Stimulated activated effector memory CD8-positive, alpha-beta T cell treated with anti-CD3 and anti-CD28 coated beads, Interleukin-12 subunit alpha, Interleukin-12 subunit beta, amount 100 ng/mL, for 72 hours (primary cell): ENCODE results near the gene ATP10B.
"Not testable (repeated sequence)": the region's sequence is repeated elsewhere in the genome, so short reads cannot be mapped to it uniquely, and the experiment has no call there.

Experiments
- ATAC-seq: fragments of 150-1000 bp; cut with Tn5 transposase; 2 replicates; pipeline ENCODE4 v1.10.0; 2021
- DNase-seq, 2 donors: peaks; one replicate each; pipeline ENCODE4 v3.0.0; 2021 to 2022; ENCODE audit warnings: low spot score in 2 of 2
- H3K27ac Mint-ChIP-seq: one replicate; pipeline ENCODE4 v1.8.0; 2022; ENCODE audit warnings: mild to moderate bottlenecking, mixed read lengths
- H3K36me3 Mint-ChIP-seq: one replicate; pipeline ENCODE4 v1.8.0; 2022; ENCODE audit warnings: mild to moderate bottlenecking, mixed read lengths
- H3K4me1 Mint-ChIP-seq: one replicate; pipeline ENCODE4 v1.8.0; 2022; ENCODE audit warnings: mixed read lengths
- H3K4me3 Mint-ChIP-seq: one replicate; pipeline ENCODE4 v1.8.0; 2022; ENCODE audit warnings: mild to moderate bottlenecking, mixed read lengths
- H3K9me3 Mint-ChIP-seq: one replicate; pipeline ENCODE4 v1.8.0; 2022; ENCODE audit warnings: mixed read lengths

Gene ATP10B, protein sequence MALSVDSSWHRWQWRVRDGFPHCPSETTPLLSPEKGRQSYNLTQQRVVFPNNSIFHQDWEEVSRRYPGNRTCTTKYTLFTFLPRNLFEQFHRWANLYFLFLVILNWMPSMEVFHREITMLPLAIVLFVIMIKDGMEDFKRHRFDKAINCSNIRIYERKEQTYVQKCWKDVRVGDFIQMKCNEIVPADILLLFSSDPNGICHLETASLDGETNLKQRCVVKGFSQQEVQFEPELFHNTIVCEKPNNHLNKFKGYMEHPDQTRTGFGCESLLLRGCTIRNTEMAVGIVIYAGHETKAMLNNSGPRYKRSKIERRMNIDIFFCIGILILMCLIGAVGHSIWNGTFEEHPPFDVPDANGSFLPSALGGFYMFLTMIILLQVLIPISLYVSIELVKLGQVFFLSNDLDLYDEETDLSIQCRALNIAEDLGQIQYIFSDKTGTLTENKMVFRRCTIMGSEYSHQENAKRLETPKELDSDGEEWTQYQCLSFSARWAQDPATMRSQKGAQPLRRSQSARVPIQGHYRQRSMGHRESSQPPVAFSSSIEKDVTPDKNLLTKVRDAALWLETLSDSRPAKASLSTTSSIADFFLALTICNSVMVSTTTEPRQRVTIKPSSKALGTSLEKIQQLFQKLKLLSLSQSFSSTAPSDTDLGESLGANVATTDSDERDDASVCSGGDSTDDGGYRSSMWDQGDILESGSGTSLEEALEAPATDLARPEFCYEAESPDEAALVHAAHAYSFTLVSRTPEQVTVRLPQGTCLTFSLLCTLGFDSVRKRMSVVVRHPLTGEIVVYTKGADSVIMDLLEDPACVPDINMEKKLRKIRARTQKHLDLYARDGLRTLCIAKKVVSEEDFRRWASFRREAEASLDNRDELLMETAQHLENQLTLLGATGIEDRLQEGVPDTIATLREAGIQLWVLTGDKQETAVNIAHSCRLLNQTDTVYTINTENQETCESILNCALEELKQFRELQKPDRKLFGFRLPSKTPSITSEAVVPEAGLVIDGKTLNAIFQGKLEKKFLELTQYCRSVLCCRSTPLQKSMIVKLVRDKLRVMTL (N-terminal part only)

DNA sequence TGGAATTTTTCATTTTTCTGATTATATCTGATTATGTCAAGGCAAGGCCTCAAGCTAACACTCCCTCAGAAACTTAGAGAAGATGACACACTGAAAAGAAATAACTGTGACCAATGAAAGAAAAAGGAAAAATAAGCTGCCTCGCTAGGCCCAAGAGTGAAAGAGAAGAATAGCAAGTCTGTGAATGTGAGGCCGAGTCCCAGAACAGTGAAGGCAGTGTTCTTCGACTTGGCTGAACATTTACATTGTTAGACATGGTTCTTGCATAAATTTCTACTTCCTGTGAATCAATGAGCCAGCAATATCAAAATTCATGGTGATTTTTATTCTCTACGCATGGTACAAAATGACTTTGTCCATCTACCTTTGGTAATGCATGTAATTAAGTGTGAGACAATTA, at the start of gene ATP10B:
Gene ATP10B (minus strand): TSS at position 163 of the 400 bp plus-strand sequence. CDS start 164,137 bp downstream, outside the sequence.
- Mint-ChIP-seq H3K4me3 (no peak within 1 kb of the TSS), H3K4me1 (no peaks in the 10 kb centered on the region), H3K9me3 (no peaks in the 10 kb centered on the region), H3K36me3 (no peaks in the 10 kb centered on the region), H3K27ac (no peak within 1 kb of the TSS)
- no peak for ATAC-seq
- DNase-seq: no peak

DNA sequence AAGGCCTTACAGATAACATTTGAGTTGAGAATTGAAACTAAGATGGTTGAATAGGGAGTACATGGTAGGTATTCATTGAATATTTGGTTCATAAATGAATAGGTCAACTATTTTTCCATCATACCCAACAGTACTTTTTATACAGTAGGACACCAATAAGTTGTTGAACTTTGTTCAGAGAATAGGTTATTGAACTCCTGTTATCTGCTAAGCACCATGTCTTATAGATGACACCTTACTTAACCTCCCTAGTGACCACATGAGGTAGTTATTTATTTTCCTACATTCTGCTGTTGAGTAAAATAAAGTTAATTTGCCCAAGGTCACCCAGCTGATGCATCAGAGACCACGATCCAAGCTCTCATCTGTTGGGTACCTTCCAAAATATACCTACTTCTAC, 49.6 kb upstream of the ATP10B start:
- H3K9me3 Mint-ChIP-seq: no peaks in the 10 kb centered on the region
- DNase-seq: no peak
- no peak for ATAC-seq

DNA sequence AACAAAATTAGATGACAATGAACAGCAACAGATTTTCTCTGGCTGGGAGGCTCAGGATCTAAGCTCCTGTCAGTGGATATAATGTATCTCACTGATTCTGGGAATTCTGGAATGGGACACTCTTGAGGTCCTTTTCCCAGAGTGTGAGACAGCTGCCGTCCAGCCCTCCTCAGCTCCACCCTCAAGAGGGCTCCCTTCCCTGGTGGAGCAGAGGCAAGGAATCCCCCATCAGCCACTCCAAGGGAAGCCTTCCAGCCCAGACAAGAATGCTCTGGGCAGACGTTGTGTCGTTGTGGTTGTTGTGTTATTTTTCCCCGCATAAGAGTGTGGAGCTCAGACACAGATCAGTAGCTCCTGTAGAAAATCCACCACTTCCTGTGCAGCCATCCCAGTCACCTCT, 47.7 kb upstream of the ATP10B start:
- H3K27ac Mint-ChIP-seq: no peak overlapping the region
- H3K9me3 Mint-ChIP-seq: peaks cover 6% of the 10 kb centered on the region
- no peaks in the 10 kb centered on the region for H3K36me3 Mint-ChIP-seq
- DNase-seq (no peak), ATAC-seq (no peak)
- no peaks in the 10 kb centered on the region for H3K4me1 Mint-ChIP-seq
- H3K4me3 Mint-ChIP-seq: no peak overlapping the region

More for the DNA sequence above, 49.6 kb upstream of the ATP10B start:
- Mint-ChIP-seq H3K27ac (no peak overlapping the region), H3K36me3 (no peaks in the 10 kb centered on the region), H3K4me1 (no peaks in the 10 kb centered on the region), H3K4me3 (no peak overlapping the region)

DNA sequence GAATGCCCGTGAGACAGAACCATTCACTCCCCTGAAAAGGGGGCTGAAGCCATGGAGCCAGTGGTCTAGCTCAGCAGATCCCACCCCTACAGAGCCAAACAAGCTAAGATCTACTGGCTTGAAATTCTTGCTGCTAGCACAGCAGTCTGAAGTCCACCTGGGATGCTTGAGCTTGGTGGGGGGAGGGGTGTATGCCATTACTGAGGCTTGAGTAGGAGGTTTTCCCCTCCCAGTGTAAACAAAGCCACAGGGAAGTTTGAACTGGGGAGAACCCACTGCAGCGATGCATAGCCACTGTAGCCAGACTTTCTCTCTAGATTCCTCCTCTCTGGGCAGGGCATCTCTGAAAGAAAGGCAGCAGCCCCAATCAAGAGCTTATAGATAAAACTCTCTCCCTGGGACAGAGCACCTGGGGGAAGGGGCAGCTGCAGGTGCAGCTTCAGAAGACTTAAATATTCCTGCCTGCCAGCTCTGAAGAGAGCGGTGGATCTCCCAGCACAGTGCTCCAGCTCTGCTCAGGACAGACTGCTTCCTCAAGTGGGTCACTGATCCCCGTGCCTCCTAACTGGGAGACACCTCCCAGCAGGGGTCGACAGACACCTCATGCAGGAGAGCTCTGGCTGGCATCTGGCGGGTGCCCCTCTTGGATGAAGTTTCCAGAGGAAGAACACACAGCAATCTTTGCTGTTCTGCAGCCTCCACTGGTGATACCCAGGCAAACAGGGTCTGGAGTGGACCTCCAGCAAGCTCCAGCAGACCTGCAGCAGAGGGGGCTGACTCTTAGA, 41.4 kb upstream of the ATP10B start:
- DNase-seq, H3K27ac Mint-ChIP-seq, ATAC-seq, H3K9me3 Mint-ChIP-seq, H3K36me3 Mint-ChIP-seq, H3K4me1 Mint-ChIP-seq, H3K4me3 Mint-ChIP-seq: not testable (repeated sequence)

DNA sequence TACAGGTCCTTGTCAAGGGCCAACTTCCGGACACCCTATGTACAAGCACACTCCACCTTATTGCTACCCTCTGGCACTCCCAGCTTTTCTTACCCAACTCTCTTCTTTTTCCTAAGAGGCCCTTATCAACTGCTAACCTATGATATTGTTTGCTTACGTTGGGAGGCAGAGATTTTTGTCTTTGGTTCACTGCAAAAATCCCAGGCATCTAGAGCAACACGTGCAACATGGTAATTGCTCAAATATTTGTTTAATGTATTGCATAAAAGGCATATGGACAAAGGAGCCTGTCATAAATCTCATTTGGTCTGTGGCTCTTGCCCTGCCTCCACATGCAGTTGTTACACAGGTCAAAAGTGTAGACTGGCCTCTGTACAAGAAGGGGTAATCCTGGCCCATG, 35.8 kb upstream of the ATP10B start:
- Mint-ChIP-seq H3K27ac (no peak overlapping the region), H3K36me3 (no peaks in the 10 kb centered on the region), H3K4me1 (no peaks in the 10 kb centered on the region), H3K9me3 (no peaks in the 10 kb centered on the region), H3K4me3 (no peak overlapping the region)
- DNase-seq: no peak
- no peak for ATAC-seq

DNA sequence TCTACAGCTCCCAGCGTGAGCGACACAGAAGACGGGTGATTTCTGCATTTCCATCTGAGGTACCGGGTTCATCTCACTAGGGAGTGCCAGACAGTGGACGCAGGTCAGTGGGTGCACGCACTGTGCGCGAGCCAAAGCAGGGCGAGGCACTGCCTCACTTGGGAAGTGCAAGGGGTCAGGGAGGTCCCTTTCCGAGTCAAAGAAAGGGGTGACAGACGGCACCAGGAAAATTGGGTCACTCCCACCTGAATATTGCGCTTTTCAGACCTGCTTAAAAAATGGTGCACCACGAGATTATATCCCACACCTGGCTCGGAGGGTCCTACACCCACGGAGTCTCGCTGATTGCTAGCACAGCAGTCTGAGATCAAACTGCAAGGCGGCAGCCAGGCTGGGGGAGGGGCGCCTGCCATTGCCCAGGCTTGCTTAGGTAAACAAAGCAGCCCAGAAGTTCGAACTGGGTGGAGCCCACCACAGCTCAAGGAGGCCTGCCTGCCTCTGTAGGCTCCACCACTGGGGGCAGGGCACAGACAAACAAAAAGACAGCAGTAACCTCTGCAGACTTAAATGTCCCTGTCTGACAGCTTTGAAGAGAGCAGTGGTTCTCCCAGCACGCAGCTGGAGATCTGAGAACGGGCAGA, 21.7 kb upstream of the ATP10B start:
- not testable (repeated sequence) for H3K36me3 Mint-ChIP-seq, H3K9me3 Mint-ChIP-seq, H3K27ac Mint-ChIP-seq, H3K4me3 Mint-ChIP-seq, DNase-seq, ATAC-seq, H3K4me1 Mint-ChIP-seq

DNA sequence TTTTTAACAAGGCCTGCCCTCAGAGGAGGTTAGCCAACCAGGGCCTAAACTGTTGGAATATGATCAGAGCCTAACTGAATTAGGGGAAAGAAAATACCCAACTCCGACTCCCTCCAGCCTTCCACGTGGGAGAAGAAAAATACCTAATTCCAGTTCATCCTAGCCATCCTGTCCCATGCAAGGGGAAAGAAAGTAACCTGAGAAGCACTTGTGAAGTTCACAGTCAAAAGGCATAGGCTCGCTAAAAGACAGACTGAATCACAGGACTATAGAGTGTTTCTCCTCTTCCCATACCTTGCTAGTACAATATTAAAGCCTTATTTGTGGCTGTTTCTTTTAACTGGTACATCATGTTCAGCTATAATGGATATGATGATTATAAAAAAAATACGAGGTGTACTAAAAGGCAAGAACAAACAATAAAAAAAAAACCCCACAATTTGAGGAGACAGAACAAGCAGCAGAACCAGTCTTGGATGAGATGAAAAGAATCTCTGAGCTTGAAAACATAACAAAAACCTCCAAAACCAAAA, 18.0 kb upstream of the ATP10B start:
- H3K36me3 Mint-ChIP-seq: no peaks in the 10 kb centered on the region
- H3K27ac Mint-ChIP-seq: no peak overlapping the region
- no peaks in the 10 kb centered on the region for H3K4me1 Mint-ChIP-seq
- DNase-seq (no peak), ATAC-seq (no peak)
- no peak overlapping the region for H3K4me3 Mint-ChIP-seq
- peaks cover 8% of the 10 kb centered on the region for H3K9me3 Mint-ChIP-seq

DNA sequence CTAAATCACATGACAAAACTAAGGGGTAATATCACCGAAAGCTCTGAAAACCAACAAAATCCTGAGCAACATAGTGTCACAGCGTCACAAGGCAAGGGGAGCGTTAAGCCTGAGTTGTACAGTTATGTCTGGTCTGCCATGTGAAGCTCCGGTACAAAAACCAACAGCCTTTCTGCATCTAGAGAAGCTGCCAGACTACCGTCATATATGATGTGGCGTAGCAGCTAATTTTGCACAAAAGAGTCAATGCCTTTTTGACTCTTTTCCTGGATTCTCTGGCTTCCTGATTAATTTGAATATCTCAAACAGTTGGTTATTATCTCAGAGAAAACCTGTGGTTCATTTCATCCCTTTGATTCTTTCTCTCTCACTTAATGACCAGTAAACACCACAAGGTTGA, 16.0 kb upstream of the ATP10B start:
- ATAC-seq (no peak), DNase-seq (no peak)
- Mint-ChIP-seq H3K4me3 (no peak overlapping the region), H3K36me3 (no peaks in the 10 kb centered on the region), H3K4me1 (no peaks in the 10 kb centered on the region), H3K27ac (no peak overlapping the region), H3K9me3 (peaks cover 8% of the 10 kb centered on the region)

DNA sequence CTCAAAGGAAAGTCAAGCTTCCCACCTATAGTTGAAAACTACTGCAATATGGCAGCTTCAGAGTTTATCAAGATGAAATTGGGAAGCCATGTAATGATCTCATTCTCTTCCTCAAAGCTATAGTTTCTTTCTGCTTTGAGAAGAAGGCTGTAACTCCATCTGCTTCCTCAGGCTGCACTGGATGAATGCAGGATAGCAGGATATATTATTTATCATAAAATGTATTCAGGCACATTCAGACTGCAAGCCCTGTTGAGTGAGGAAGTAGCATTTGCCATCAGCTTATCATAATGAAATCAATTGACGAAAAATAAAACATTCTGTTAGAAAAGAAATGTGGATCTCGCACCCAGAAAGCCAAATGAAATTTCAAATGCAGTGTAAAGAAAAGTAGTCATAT, 560 bp downstream of the ATP10B start:
- Mint-ChIP-seq H3K4me1 (no peaks in the 10 kb centered on the region), H3K36me3 (no peaks in the 10 kb centered on the region)
- no peak for DNase-seq

DNA sequence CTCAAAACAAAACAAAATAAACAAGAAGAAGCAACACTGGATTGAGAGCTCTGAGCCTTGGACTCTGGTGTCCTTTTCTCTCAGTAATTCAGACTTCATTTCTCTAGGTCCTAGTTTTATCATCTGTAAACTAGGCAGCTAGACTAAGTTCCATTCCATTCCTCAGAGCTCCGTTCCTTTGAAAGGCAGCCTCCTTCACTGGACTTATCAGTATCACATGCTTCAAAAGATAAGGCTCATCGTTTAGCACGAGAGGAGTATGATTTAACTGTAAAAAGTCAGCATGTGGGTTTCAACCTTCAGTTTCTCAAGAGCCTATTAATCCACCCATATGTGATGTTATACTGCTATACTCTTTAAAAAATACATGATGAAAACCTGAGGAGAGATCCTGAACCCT, 1.6 kb downstream of the ATP10B start:
- H3K4me3 Mint-ChIP-seq: no peak overlapping the region
- no peaks in the 10 kb centered on the region for H3K4me1 Mint-ChIP-seq
- ATAC-seq (no peak), DNase-seq (no peak)
- H3K27ac Mint-ChIP-seq: no peak overlapping the region
- H3K36me3 Mint-ChIP-seq: no peaks in the 10 kb centered on the region
- no peaks in the 10 kb centered on the region for H3K9me3 Mint-ChIP-seq

More for the DNA sequence above, 560 bp downstream of the ATP10B start:
- Mint-ChIP-seq H3K4me3 (no peak overlapping the region), H3K9me3 (no peaks in the 10 kb centered on the region), H3K27ac (no peak overlapping the region)
- ATAC-seq: no peak

DNA sequence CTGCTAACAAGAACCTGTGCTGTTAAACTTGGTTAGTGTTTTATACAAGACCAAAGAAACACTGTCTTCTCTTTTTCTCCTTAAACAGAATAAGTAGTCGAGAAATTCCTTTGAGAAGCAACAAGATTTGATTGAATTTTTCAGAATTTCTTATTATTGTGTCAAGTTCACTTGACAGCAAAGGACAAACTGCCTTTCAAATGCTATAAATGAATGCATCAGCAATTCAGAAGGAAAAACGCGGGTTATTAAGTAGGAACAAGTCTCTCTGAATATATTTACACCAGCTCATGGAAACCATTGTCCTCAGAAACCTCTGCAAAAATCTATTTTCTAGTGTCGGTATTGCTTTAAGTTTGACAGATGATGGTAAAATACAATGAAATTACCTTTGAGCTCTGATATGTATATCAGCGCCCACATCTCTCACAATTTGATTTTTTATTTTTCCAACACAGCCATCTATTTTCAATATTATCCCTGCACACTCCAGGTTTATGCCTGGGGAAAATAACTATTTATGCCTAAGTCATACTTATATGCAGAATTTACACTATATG, 4.4 kb downstream of the ATP10B start:
- no peaks in the 10 kb centered on the region for H3K9me3 Mint-ChIP-seq
- no peak overlapping the region for H3K27ac Mint-ChIP-seq
- no peaks in the 10 kb centered on the region for H3K4me1 Mint-ChIP-seq
- no peak overlapping the region for H3K4me3 Mint-ChIP-seq
- H3K36me3 Mint-ChIP-seq: no peaks in the 10 kb centered on the region
- ATAC-seq (no peak), DNase-seq (no peak)

DNA sequence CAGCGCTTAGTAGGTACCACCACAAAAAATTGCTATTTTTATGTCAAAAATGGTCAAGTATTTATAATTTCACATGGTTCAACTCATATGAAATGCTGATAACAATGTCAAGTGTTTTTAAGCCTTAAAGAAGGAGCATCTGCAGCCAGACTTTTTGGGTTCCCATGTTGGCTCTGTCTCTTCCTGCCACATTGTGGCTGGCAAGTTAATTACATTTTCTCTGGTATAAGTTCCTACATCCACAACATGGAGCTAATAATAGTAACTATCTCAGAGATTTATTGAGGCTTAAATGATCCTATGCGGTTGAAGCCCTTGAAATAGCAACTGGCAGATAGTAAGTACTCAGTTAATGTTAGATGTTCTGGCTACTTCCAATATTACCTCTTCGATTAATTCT, 5.4 kb downstream of the ATP10B start:
- Mint-ChIP-seq H3K27ac (no peak overlapping the region), H3K4me1 (no peaks in the 10 kb centered on the region), H3K36me3 (no peaks in the 10 kb centered on the region), H3K9me3 (no peaks in the 10 kb centered on the region), H3K4me3 (no peak overlapping the region)
- DNase-seq (no peak), ATAC-seq (no peak)

DNA sequence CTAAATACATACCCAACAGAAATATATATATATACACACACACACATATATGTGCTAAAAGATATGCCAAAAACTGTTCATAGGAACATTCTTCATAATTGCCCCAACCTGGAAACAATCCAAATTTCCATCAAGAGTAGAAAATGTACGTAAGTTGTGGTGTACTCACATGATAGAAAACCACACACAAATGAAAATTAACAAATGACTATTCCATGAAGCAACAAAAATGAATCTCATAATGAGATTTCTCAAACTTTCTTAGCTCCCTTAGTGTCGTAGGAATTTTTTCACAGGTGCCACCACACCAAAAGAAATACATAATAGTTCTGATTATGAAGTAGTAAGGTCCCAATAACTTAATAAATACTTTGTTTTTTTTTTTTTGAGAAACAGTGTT, 7.8 kb downstream of the ATP10B start:
- no peak for ATAC-seq
- H3K4me3 Mint-ChIP-seq: no peak overlapping the region
- H3K27ac Mint-ChIP-seq: no peak overlapping the region
- no peaks in the 10 kb centered on the region for H3K4me1 Mint-ChIP-seq
- H3K9me3 Mint-ChIP-seq: peaks cover 3% of the 10 kb centered on the region
- no peaks in the 10 kb centered on the region for H3K36me3 Mint-ChIP-seq
- no peak for DNase-seq

DNA sequence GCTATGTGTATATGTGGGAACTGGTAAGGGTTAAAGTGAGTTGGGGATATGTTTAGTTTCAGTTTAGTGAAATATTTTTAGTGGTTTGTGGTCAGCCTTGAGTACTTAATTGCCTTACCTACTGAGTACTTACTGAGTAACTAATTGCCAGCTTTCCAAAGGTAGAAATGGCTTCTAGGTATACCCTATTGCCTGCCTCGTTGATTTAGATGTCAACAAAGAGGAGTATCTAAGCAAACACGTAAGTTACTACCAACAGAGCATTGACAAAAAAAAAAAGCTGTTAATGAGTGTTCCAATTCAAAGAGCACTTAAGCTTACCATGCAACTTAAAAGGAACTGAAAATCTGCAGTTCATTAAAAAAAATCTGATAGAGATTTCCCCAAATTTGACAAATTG, 8.8 kb downstream of the ATP10B start:
- H3K9me3 Mint-ChIP-seq: peaks cover 3% of the 10 kb centered on the region
- H3K4me1 Mint-ChIP-seq: no peaks in the 10 kb centered on the region

More for the DNA sequence above, 8.8 kb downstream of the ATP10B start:
- Mint-ChIP-seq H3K36me3 (no peaks in the 10 kb centered on the region), H3K4me3 (no peak overlapping the region), H3K27ac (no peak overlapping the region)
- DNase-seq: no peak
- no peak for ATAC-seq
